DND-41 (cell line): ENCODE results near the gene STK32B.

ENCODE experiments used
- EZH2 ChIP-seq: IDR thresholded peaks from 3 replicates; pipeline ENCODE4 v1.6.1; 2012; ENCODE audit warnings: borderline replicate concordance, low read depth, mild to moderate bottlenecking, moderate library complexity, low read length, inconsistent platforms; ENCODE audit not compliant: severe bottlenecking
- TF ChIP-seq, protein P1 (sequence below): IDR thresholded peaks from 2 replicates; pipeline ENCODE4 v1.5.1; 2012; ENCODE audit warnings: borderline replicate concordance, low read length, moderate library complexity, mild to moderate bottlenecking; ENCODE audit not compliant: poor library complexity, severe bottlenecking; ENCODE audit errors: extremely low read depth

DNA sequence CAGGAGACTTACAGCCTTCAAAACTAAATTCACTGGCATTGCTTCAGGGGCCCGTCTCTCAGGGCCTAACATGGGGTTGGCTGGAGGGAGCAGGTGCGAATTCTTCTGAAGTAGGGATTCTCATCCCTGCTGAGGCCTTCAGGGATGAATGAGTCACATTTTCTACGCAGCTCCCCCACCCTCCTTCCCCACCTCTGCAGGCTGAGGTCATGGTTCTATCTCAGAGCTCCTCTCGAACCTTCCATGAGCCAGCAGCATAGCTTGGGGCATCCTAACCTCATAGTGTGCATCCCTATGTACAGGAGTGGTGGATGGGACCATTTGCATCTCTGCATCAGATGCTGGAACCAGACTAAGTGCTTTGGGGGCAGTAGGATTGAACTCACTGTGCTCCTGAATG lies 347.8 kb downstream of the STK32B start:
- TF ChIP-seq, protein P1, sequence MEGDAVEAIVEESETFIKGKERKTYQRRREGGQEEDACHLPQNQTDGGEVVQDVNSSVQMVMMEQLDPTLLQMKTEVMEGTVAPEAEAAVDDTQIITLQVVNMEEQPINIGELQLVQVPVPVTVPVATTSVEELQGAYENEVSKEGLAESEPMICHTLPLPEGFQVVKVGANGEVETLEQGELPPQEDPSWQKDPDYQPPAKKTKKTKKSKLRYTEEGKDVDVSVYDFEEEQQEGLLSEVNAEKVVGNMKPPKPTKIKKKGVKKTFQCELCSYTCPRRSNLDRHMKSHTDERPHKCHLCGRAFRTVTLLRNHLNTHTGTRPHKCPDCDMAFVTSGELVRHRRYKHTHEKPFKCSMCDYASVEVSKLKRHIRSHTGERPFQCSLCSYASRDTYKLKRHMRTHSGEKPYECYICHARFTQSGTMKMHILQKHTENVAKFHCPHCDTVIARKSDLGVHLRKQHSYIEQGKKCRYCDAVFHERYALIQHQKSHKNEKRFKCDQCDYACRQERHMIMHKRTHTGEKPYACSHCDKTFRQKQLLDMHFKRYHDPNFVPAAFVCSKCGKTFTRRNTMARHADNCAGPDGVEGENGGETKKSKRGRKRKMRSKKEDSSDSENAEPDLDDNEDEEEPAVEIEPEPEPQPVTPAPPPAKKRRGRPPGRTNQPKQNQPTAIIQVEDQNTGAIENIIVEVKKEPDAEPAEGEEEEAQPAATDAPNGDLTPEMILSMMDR: no peak
- TF ChIP-seq EZH2: no peak
